CD14-positive monocyte (primary cell): Measurements from ENCODE around the gene INPP5E. TPM values are rescaled to one million over a fixed set of nuclear protein-coding genes. Genes with fewer than 3 reads are reported as not detected.

Source experiments
- DNase-seq, 3 donors: peaks; one replicate each; pipeline ENCODE4 v3.0.0-alpha.2; 2011 to 2022
- H2AFZ ChIP-seq: 2 replicates; pipeline ENCODE4 v1.6.0; 2012; ENCODE audit warnings: mild to moderate bottlenecking, low read depth, low read length, inconsistent platforms; ENCODE audit not compliant: insufficient read depth, poor library complexity, severe bottlenecking
- H3K27ac ChIP-seq, 2 donors: 1 replicate in 1 of 2; 2 replicates in 1 of 2; pipeline ENCODE4 v1.5.1; 2012 to 2013; ENCODE audit warnings: low read length in 2 of 2, control low read depth in 1 of 2, inconsistent platforms in 1 of 2, low read depth in 1 of 2, mild to moderate bottlenecking in 1 of 2
- H3K27me3 ChIP-seq, 2 donors: one replicate each; pipeline versions ENCODE4 v1.6.0 to v1.6.1; 2011 to 2013; ENCODE audit warnings: low read length in 2 of 2; ENCODE audit not compliant: control insufficient read depth in 2 of 2, insufficient read depth in 2 of 2
- H3K36me3 ChIP-seq, 2 donors: replicated peaks in 1 of 2; 1 replicate in 1 of 2; 2 replicates in 1 of 2; pipeline versions ENCODE4 v1.5.1 to v1.6.1; 2012 to 2013; ENCODE audit warnings: low read length in 2 of 2, control low read depth in 1 of 2, inconsistent platforms in 1 of 2, mild to moderate bottlenecking in 1 of 2; ENCODE audit not compliant: insufficient read depth in 2 of 2, control insufficient read depth in 1 of 2
- H3K4me1 ChIP-seq, 2 donors: 1 replicate in 1 of 2; 2 replicates in 1 of 2; pipeline versions ENCODE4 v1.5.1 to v1.6.1; 2012 to 2013; ENCODE audit warnings: low read length in 2 of 2, control low read depth in 1 of 2, inconsistent platforms in 1 of 2, mild to moderate bottlenecking in 1 of 2, moderate library complexity in 1 of 2; ENCODE audit not compliant: insufficient read depth in 2 of 2, control insufficient read depth in 1 of 2
- H3K4me2 ChIP-seq: replicated peaks from 2 replicates; pipeline ENCODE3; 2012; ENCODE audit warnings: low read length, moderate library complexity, mild to moderate bottlenecking; ENCODE audit not compliant: poor library complexity, severe bottlenecking; ENCODE audit errors: extremely low read depth
- H3K4me3 ChIP-seq, 3 experiments: fragments of 200-600 bp in 1 of 3; sonication (generic) in 1 of 3; replicated peaks in 1 of 3; 1 replicate in 2 of 3; 2 replicates in 1 of 3; pipeline ENCODE4 v1.5.1; 2011 to 2013; ENCODE audit warnings: low read length in 3 of 3, mild to moderate bottlenecking in 3 of 3, control low read depth in 2 of 3, low read depth in 2 of 3, inconsistent platforms in 1 of 3, moderate library complexity in 1 of 3
- H3K79me2 ChIP-seq: 2 replicates; pipeline ENCODE4 v1.6.0; 2012; ENCODE audit warnings: mild to moderate bottlenecking, control low read depth, inconsistent platforms, low read length, moderate library complexity; ENCODE audit not compliant: insufficient read depth
- H3K9ac ChIP-seq: 2 replicates; pipeline ENCODE4 v1.6.0; 2017; ENCODE audit warnings: low read length, mild to moderate bottlenecking; ENCODE audit not compliant: insufficient read depth, poor library complexity, severe bottlenecking
- H3K9me3 ChIP-seq, 2 donors: replicated peaks in 1 of 2; 1 replicate in 1 of 2; 2 replicates in 1 of 2; pipeline versions ENCODE4 v1.5.1 to v1.6.1; 2012 to 2013; ENCODE audit warnings: low read length in 2 of 2, control low read depth in 1 of 2; ENCODE audit not compliant: control insufficient read depth in 1 of 2, insufficient read depth in 1 of 2
- H4K20me1 ChIP-seq: 2 replicates; pipeline ENCODE4 v1.6.0; 2012; ENCODE audit warnings: mild to moderate bottlenecking, low read length, control low read depth, moderate library complexity; ENCODE audit not compliant: insufficient read depth
- H3K27ac Mint-ChIP-seq, 7 donors: one replicate each; pipeline ENCODE4 v1.8.0; 2020; ENCODE audit warnings: mild to moderate bottlenecking in 7 of 7, mixed read lengths in 7 of 7, moderate library complexity in 6 of 7, inconsistent platforms in 2 of 7
- H3K27me3 Mint-ChIP-seq, 3 donors: one replicate each; pipeline ENCODE4 v1.8.0; 2021 to 2022; ENCODE audit warnings: low read depth in 3 of 3, mild to moderate bottlenecking in 3 of 3, mixed read lengths in 3 of 3, moderate library complexity in 3 of 3, inconsistent platforms in 1 of 3
- H3K36me3 Mint-ChIP-seq, 2 donors: one replicate each; pipeline ENCODE4 v1.8.0; 2020; ENCODE audit warnings: mixed read lengths in 2 of 2, inconsistent platforms in 1 of 2, mild to moderate bottlenecking in 1 of 2
- H3K4me1 Mint-ChIP-seq: one replicate; pipeline ENCODE4 v1.8.0; 2020; ENCODE audit warnings: mild to moderate bottlenecking, mixed read lengths
- H3K4me3 Mint-ChIP-seq, 2 donors: one replicate each; pipeline ENCODE4 v1.8.0; 2020; ENCODE audit warnings: mild to moderate bottlenecking in 2 of 2, mixed read lengths in 2 of 2, moderate library complexity in 1 of 2
- H3K9me3 Mint-ChIP-seq, 7 donors: one replicate each; pipeline ENCODE4 v1.8.0; 2020 to 2022; ENCODE audit warnings: mixed read lengths in 7 of 7, mild to moderate bottlenecking in 6 of 7, moderate library complexity in 6 of 7, inconsistent platforms in 2 of 7
- WGBS: methylation state at CpG from one replicate; pipeline ENCODE4 v1.1.5; 2013; ENCODE audit warnings: missing lambda C conversion rate; ENCODE audit not compliant: insufficient coverage; 5-methylcytosine and 5-hydroxymethylcytosine counted together
- intact Hi-C, 2 donors: fragments of 100-400 bp; cut with micrococcal nuclease; formaldehyde crosslinking; loops; one replicate each; pipeline versions ENCODE4 v1.15.0 to v1.15.1; 2023
- polyA plus RNA-seq, 3 donors: library from polyadenylated mRNA; depleted of rRNA in 1 of 3; unstranded in 2 of 3; stranded (reverse) in 1 of 3; fragments of 300-500 nt in 2 of 3; fragments of >200 nt in 1 of 3; fragmentation: Illumina TruSeq in 2 of 3; gene quantifications; 1 replicate in 2 of 3; 2 replicates in 1 of 3; pipeline ENCODE4 v1.2.3, GENCODE V29; 2012 to 2021
- TF ChIP-seq, protein P1 (sequence below): fragments of 200-600 bp; IDR thresholded peaks from one replicate; pipeline ENCODE4 v1.8.0; 2022; ENCODE audit warnings: antibody characterized with exemption, mild to moderate bottlenecking

Gene INPP5E
- polyA plus RNA-seq, 3 donors = 1.0 to 8.0 (median 1.0) TPM

DNA sequence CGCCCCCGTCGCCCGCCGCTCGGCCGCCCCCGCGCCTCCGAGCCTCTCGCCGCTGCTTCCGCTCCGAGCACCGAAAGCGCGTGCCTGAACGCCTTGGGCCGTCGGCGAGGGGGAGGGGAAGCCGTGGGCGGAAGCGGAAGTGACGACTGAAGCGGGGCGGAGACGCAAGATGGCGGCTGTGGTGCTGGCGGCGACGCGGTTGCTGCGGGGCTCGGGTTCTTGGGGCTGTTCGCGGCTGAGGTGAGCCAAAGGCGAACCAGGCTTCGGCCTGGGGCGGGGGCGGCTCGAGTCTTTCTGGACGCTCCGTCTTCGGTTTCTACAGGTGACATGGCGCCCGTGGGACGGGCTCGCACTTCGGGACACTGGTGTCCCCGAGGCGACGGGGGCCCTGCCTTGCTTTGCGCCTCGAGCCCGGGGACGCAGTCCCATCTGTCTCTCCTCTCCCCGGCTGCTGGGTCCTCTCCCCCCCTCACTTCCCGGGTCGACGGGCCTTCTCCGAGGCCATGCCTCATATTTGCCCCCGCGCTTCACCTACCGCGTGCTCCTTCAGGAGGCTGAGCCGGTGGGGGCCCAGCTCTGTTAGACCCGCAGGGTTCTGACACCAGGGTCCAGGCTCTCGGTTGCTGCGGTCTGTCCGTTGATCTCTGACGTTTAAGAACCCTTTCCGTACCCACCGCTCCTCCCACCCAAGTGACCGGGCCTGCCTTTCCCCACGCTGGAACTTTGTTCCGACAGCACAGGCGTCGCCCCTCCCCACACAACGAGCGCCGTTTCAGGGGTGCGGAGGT is 29.0 kb downstream of the INPP5E start, which contains the start of the genes ENTR1 and PMPCA:
ENTR1 (minus strand) TSS at position 115 of the 788 bp plus-strand sequence. CDS start 217 bp downstream, outside the sequence.
PMPCA (plus strand) TSS at position 159 of the 788 bp plus-strand sequence; CDS start at position 170, 11 bp downstream.
- Histone ChIP-seq H4K20me1 (peaks cover 3% of the 10 kb centered on the region), H3K27ac (peak within 1 kb of the TSS; percentile 74 to 96), H3K36me3 (peaks cover 50 to 60% of the 10 kb centered on the region in 2 donors), H3K27me3 (no peaks in the 10 kb centered on the region), H3K79me2 (peaks cover 42% of the 10 kb centered on the region), H2AFZ (peak within 1 kb of the TSS; percentile 83), H3K9me3 (no peaks in the 10 kb centered on the region), H3K9ac (peak within 1 kb of the TSS; percentile 94), H3K4me2 (peak within 1 kb of the TSS; percentile 91), H3K4me1 (peaks cover 22 to 25% of the 10 kb centered on the region in 2 donors), H3K4me3 (peak within 1 kb of the TSS; percentile 66 to 99 (median 85))
- intact Hi-C loops = loop anchor here in 1 of 2 donors (5.0 kb wide), 1 partner anchor 48 kb away; the partner anchor contains the start of gene DNLZ
- TF ChIP-seq, protein P1, sequence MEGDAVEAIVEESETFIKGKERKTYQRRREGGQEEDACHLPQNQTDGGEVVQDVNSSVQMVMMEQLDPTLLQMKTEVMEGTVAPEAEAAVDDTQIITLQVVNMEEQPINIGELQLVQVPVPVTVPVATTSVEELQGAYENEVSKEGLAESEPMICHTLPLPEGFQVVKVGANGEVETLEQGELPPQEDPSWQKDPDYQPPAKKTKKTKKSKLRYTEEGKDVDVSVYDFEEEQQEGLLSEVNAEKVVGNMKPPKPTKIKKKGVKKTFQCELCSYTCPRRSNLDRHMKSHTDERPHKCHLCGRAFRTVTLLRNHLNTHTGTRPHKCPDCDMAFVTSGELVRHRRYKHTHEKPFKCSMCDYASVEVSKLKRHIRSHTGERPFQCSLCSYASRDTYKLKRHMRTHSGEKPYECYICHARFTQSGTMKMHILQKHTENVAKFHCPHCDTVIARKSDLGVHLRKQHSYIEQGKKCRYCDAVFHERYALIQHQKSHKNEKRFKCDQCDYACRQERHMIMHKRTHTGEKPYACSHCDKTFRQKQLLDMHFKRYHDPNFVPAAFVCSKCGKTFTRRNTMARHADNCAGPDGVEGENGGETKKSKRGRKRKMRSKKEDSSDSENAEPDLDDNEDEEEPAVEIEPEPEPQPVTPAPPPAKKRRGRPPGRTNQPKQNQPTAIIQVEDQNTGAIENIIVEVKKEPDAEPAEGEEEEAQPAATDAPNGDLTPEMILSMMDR = no peak
- WGBS = under 1% methylated on average over 79 of the region's 83 CpGs
- peak; percentile 89 to 92 (median 91) for DNase-seq
- Mint-ChIP-seq H3K4me3 (peak within 1 kb of the TSS; percentile 86 to 91), H3K9me3 (peaks cover 0 to 2% (median 0%) of the 10 kb centered on the region in 7 donors), H3K4me1 (peaks cover 26% of the 10 kb centered on the region), H3K27ac (peak within 1 kb of the TSS; percentile 91 to 98 (median 95)), H3K36me3 (peaks cover 44 to 62% of the 10 kb centered on the region in 2 donors), H3K27me3 (peaks cover 0 to 3% (median 0%) of the 10 kb centered on the region in 3 donors)
